CD8-positive, alpha-beta memory T cell (primary cell): Measurements from ENCODE around the gene PDCD10. TPM values are rescaled to one million over a fixed set of nuclear protein-coding genes. Genes with fewer than 3 reads are reported as not detected.

Experiments used
- CTCF ChIA-PET: fragments of 350-600 bp; sonication (Branson Sonifier 250); formaldehyde crosslinking; loops from one replicate; lab custom pipeline; 2021; ENCODE audit warnings: antibody characterized with exemption; lab: Charles Lee
- POLR2A ChIA-PET: fragments of 350-600 bp; sonication (Branson Sonifier 250); formaldehyde crosslinking; loops from one replicate; lab custom pipeline; 2021; ENCODE audit warnings: antibody characterized with exemption; lab: Charles Lee
- DNase-seq, 5 donors: peaks; one replicate each; pipeline versions ENCODE4 v3.0.0 to v3.0.0-alpha.2; 2020 to 2022; ENCODE audit warnings: mixed read lengths in 1 of 5
- H3K27ac ChIP-seq: one replicate; pipeline ENCODE4 v1.7.0; 2013; ENCODE audit warnings: low read depth, mild to moderate bottlenecking, low read length, moderate library complexity
- H3K27me3 ChIP-seq: 2 replicates; pipeline ENCODE4 v1.7.0; 2013; ENCODE audit warnings: low read length, mild to moderate bottlenecking; ENCODE audit not compliant: insufficient read depth, poor library complexity, severe bottlenecking
- H3K36me3 ChIP-seq: 2 replicates; pipeline ENCODE4 v1.7.0; 2013; ENCODE audit warnings: mild to moderate bottlenecking, low read length, moderate library complexity; ENCODE audit not compliant: insufficient read depth
- H3K4me1 ChIP-seq: 2 replicates; pipeline ENCODE4 v1.7.0; 2013; ENCODE audit warnings: mild to moderate bottlenecking, low read length, moderate library complexity; ENCODE audit not compliant: insufficient read depth
- H3K4me3 ChIP-seq: 2 replicates; pipeline ENCODE4 v1.7.0; 2013; ENCODE audit warnings: mild to moderate bottlenecking, low read length
- H3K9me3 ChIP-seq: 2 replicates; pipeline ENCODE4 v1.7.0; 2013; ENCODE audit warnings: mild to moderate bottlenecking, low read length
- H3K27ac Mint-ChIP-seq, 8 donors: one replicate each; pipeline ENCODE4 v1.8.0; 2020 to 2021; ENCODE audit warnings: mixed read lengths in 8 of 8, mild to moderate bottlenecking in 6 of 8, inconsistent platforms in 3 of 8, moderate library complexity in 3 of 8
- H3K27me3 Mint-ChIP-seq, 2 donors: one replicate each; pipeline ENCODE4 v1.8.0; 2020 to 2021; ENCODE audit warnings: mixed read lengths in 2 of 2, mild to moderate bottlenecking in 1 of 2, moderate library complexity in 1 of 2
- H3K36me3 Mint-ChIP-seq, 3 donors: one replicate each; pipeline ENCODE4 v1.8.0; 2020 to 2021; ENCODE audit warnings: mixed read lengths in 3 of 3, inconsistent platforms in 1 of 3, mild to moderate bottlenecking in 1 of 3
- H3K4me1 Mint-ChIP-seq, 3 donors: one replicate each; pipeline ENCODE4 v1.8.0; 2020 to 2021; ENCODE audit warnings: mixed read lengths in 3 of 3, inconsistent platforms in 1 of 3, mild to moderate bottlenecking in 1 of 3
- H3K4me3 Mint-ChIP-seq, 7 donors: one replicate each; pipeline ENCODE4 v1.8.0; 2020 to 2021; ENCODE audit warnings: mixed read lengths in 7 of 7, mild to moderate bottlenecking in 6 of 7, moderate library complexity in 4 of 7, inconsistent platforms in 2 of 7
- H3K9me3 Mint-ChIP-seq, 5 donors: one replicate each; pipeline ENCODE4 v1.8.0; 2020 to 2022; ENCODE audit warnings: mixed read lengths in 5 of 5, mild to moderate bottlenecking in 3 of 5, moderate library complexity in 2 of 5, inconsistent platforms in 1 of 5
- polyA plus RNA-seq: library from polyadenylated mRNA; unstranded; fragments of 300-500 nt; fragmentation: Illumina TruSeq; gene quantifications from one replicate; pipeline ENCODE4 v1.2.3, GENCODE V29; 2021
- total RNA-seq, 2 experiments: library from RNA; stranded (reverse); gene quantifications; one replicate each; pipeline ENCODE4 v1.2.3, GENCODE V29; 2021

Gene PDCD10
- total and polyA plus RNA-seq, 3 experiments from 2014 or later: 78.7 to 95.1 (median 81.3) TPM

DNA sequence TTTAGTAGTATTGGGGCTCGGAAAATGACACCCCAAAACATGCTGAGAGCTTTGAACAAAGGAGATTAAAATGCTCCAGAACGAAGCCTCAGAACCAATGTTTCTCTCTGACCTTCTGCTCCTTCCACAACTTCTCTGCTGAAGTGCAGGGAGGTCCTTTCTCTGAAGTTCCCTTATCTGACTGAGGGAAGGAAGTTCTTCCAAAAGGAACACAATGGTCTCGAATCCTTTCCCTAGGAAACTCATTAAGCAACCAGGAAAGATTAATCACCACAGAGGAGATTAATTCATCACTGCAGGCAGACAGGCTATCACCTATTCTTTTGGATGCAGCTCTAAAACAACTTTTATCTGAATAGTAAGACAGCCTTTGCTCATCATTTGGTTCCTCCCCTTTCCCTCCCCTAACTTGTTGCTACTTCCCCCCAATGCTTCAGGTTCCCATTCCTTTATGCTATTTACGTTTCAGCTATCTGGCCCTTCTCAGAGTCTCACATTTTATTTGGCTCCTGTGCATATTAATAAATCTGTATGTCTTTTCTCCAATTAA lies 62.7 kb downstream of the PDCD10 start:
- CTCF ChIA-PET: no interaction called here
- H3K27ac ChIP-seq: no peak overlapping the region
- Mint-ChIP-seq H3K27ac (peak overlapping the region in 1 of 8 donors; percentile 32), H3K27me3 (peaks cover 0 to 1% of the 10 kb centered on the region in 2 donors), H3K36me3 (peaks cover 32 to 53% (median 41%) of the 10 kb centered on the region in 3 donors), H3K4me1 (no peaks in the 10 kb centered on the region), H3K4me3 (no peak overlapping the region), H3K9me3 (peaks cover 19 to 22% (median 20%) of the 10 kb centered on the region in 5 donors)
- H3K27me3 ChIP-seq: no peaks in the 10 kb centered on the region
- no peaks in the 10 kb centered on the region for H3K9me3 ChIP-seq
- peaks cover 19% of the 10 kb centered on the region for H3K36me3 ChIP-seq
- H3K4me1 ChIP-seq: no peaks in the 10 kb centered on the region
- POLR2A ChIA-PET: no interaction called here
- no peak overlapping the region for H3K4me3 ChIP-seq
- DNase-seq: no peak

DNA sequence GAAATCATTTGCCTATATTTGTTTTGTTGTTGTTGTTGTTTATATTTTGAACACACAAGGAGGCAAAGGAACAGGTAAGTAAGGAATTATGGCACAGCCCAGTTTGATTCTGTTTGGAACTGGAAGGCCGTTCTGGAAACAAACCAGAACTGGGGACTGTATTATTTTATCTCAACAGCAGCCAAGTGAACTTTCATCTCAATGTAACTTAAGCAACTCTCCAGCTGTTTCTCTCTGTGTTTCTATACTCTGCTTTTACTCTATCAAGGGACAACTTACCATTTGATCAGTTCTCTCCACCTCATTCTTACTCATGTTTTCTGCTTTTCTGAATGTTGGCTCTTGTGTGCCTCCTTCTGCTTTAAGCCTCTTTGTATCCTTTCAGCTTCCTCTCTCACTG lies 65.0 kb downstream of the PDCD10 start:
- Histone ChIP-seq H3K9me3 (no peaks in the 10 kb centered on the region), H3K36me3 (peaks cover 5% of the 10 kb centered on the region), H3K27ac (no peak overlapping the region), H3K27me3 (no peaks in the 10 kb centered on the region), H3K4me1 (no peaks in the 10 kb centered on the region), H3K4me3 (no peak overlapping the region)
- Mint-ChIP-seq H3K36me3 (peaks cover 13 to 30% (median 19%) of the 10 kb centered on the region in 3 donors), H3K9me3 (peaks cover 0 to 5% (median under 1%) of the 10 kb centered on the region in 5 donors), H3K27me3 (peaks cover 0 to 1% of the 10 kb centered on the region in 2 donors), H3K4me1 (no peaks in the 10 kb centered on the region), H3K4me3 (no peak overlapping the region), H3K27ac (no peak overlapping the region)
- POLR2A ChIA-PET: no interaction called here
- CTCF ChIA-PET: interaction anchor here (1.5 kb wide), 1 partner anchor 15 kb away, joined by 4 read pairs; no protein-coding TSS in a partner anchor
- DNase-seq: no peak

DNA sequence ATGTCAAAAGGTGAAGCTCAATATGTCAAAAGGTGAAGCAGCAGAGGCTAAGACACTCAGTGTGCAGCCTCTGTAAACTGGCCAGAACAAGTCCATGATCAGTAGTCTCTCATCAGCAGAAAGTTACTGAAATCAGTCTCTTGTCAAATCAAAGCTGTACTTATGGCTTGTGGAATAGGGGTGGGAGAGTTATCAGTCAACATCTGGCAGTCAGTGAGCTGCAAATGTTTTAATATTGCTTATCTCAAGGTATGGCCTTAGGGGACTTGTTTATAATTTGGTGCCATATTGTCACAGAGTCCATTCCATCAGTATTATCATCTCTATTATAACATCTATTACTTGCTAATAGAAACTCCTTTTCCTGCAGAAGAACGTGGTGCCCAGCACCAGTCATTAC lies 66.0 kb downstream of the PDCD10 start:
- no peak for DNase-seq
- Histone ChIP-seq H3K4me1 (no peaks in the 10 kb centered on the region), H3K27ac (no peak overlapping the region), H3K36me3 (no peaks in the 10 kb centered on the region), H3K9me3 (no peaks in the 10 kb centered on the region), H3K4me3 (no peak overlapping the region), H3K27me3 (no peaks in the 10 kb centered on the region)
- Mint-ChIP-seq H3K4me3 (no peak overlapping the region), H3K9me3 (peaks cover 0 to 4% (median 0%) of the 10 kb centered on the region in 5 donors), H3K36me3 (peaks cover 6 to 20% (median 8%) of the 10 kb centered on the region in 3 donors), H3K27me3 (peaks cover 0 to 1% of the 10 kb centered on the region in 2 donors), H3K4me1 (no peaks in the 10 kb centered on the region), H3K27ac (no peak overlapping the region)
- ChIA-PET CTCF (interaction anchor here (1.5 kb wide), 1 partner anchor 16 kb away, joined by 4 read pairs; no protein-coding TSS in a partner anchor), POLR2A (no interaction called here)

DNA sequence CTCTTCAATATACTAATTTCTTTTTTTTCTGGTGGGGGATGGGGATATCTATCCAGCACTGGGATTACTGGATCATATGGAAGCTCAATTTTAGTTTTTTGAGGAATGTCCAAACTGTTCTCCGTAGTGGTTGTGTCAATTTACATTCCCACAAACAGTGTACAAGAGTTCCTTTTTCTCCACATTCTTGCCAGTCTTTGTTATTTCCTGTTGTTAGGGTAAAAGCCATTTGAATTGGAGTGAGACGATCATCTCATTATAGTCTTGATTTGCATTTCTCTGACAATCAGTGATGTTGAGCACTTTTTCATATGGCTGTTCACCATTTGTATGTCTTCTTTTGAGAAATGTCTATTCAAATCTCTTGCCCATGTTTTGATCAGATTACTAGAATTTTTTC lies 68.1 kb downstream of the PDCD10 start:
- H3K4me1 ChIP-seq: no peaks in the 10 kb centered on the region
- H3K9me3 ChIP-seq: no peaks in the 10 kb centered on the region
- H3K27me3 ChIP-seq: no peaks in the 10 kb centered on the region
- H3K36me3 Mint-ChIP-seq: peaks cover 0 to 3% (median 2%) of the 10 kb centered on the region in 3 donors
- H3K36me3 ChIP-seq: no peaks in the 10 kb centered on the region
- peak overlapping the region in 1 of 8 donors; percentile 14 for H3K27ac Mint-ChIP-seq
- H3K27ac ChIP-seq: no peak overlapping the region
- no peak overlapping the region for H3K4me3 Mint-ChIP-seq
- no peak overlapping the region for H3K4me3 ChIP-seq
- peaks cover 0 to 1% of the 10 kb centered on the region in 2 donors for H3K27me3 Mint-ChIP-seq
- ChIA-PET CTCF (no interaction called here), POLR2A (no interaction called here)
- no peak for DNase-seq
- peaks cover 0 to 6% (median 0%) of the 10 kb centered on the region in 5 donors for H3K9me3 Mint-ChIP-seq
- H3K4me1 Mint-ChIP-seq: no peaks in the 10 kb centered on the region

DNA sequence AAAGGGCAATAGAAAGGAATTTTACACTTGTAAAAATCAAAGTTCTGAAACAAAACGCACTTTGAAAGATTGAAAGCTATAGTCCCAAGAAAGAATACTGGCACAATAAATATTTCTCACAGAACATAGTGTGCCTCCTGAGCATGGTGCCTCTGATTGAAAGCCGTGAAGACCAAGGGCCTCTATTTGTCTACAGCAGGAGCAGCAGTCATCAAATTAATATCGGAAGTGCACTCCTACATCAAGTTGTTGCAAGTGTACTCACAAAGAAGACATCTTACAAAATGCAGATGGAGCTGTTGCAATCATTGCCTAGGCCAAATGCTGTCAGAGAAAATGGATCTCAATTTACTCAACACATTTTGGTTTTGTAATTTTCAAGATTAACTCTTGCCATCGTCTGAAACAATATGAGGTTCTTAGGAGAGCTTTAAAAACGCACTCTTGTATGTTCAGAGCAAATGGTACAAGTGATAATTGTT lies 71.7 kb downstream of the PDCD10 start:
- H3K4me1 Mint-ChIP-seq: no peaks in the 10 kb centered on the region
- no peak for DNase-seq
- Histone ChIP-seq H3K36me3 (no peaks in the 10 kb centered on the region), H3K27ac (no peak overlapping the region), H3K4me3 (no peak overlapping the region), H3K4me1 (no peaks in the 10 kb centered on the region), H3K9me3 (no peaks in the 10 kb centered on the region), H3K27me3 (no peaks in the 10 kb centered on the region)
- peaks cover 0 to 6% (median 0%) of the 10 kb centered on the region in 5 donors for H3K9me3 Mint-ChIP-seq
- CTCF ChIA-PET: no interaction called here
- H3K27ac Mint-ChIP-seq: no peak overlapping the region
- no peak overlapping the region for H3K4me3 Mint-ChIP-seq
- POLR2A ChIA-PET: no interaction called here
- peaks cover 0 to 5% (median 0%) of the 10 kb centered on the region in 3 donors for H3K36me3 Mint-ChIP-seq
- H3K27me3 Mint-ChIP-seq: peaks cover 6 to 10% of the 10 kb centered on the region in 2 donors

DNA sequence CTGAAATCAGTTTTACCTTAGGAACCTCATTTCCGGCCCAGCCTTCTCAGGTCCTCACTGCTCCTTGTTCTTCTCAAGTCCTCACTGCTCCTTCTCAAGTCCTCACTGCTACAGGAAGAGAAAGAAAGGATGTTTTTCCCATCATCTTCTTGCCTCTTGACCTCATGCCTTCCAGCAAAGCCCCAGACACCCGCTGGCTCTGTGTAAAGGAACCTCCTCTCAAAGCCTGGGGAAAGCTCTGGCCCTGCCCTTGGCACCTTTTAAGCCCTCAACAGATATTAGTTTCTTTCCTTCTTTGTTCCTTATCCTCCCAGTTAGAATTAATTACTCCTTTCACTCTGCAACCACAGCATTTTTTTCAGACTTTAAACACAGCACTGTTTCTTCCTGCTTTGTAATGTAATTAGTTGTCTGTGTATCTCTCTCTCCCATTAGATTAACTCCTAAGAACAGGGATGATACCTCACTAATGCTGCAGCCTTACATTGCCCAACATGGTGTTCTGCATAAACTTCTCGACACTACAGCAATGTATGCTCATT lies 76.9 kb downstream of the PDCD10 start:
- no peak overlapping the region for H3K27ac ChIP-seq
- no peaks in the 10 kb centered on the region for H3K4me1 ChIP-seq
- H3K4me1 Mint-ChIP-seq: no peaks in the 10 kb centered on the region
- DNase-seq: no peak
- no peaks in the 10 kb centered on the region for H3K9me3 Mint-ChIP-seq
- ChIA-PET CTCF (no interaction called here), POLR2A (no interaction called here)
- no peaks in the 10 kb centered on the region for H3K9me3 ChIP-seq
- no peak overlapping the region for H3K4me3 Mint-ChIP-seq
- H3K36me3 Mint-ChIP-seq: peaks cover 0 to 5% (median 2%) of the 10 kb centered on the region in 3 donors
- peak overlapping the region in 1 of 8 donors; percentile 3 for H3K27ac Mint-ChIP-seq
- peaks cover 9 to 18% of the 10 kb centered on the region in 2 donors for H3K27me3 Mint-ChIP-seq
- no peaks in the 10 kb centered on the region for H3K27me3 ChIP-seq
- H3K36me3 ChIP-seq: no peaks in the 10 kb centered on the region
- no peak overlapping the region for H3K4me3 ChIP-seq

DNA sequence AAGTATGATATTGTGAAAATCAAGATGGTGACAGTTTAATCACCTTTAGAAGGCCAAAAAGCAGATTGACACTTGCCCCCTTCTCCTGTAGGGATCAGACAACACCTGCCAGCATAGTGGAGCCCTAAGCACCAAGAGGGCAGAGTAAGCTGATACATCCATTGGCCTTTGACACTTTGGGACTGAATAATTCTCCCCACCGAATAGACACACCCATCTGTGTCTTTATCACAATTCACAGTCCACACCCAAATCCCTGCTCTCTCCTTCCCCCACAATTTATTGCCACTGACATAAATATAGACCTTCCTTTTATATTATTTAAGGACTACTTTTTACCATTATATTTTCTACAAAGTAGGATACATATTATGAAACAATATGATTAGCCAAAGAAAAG lies 77.9 kb downstream of the PDCD10 start:
- CTCF ChIA-PET: no interaction called here

DNA sequence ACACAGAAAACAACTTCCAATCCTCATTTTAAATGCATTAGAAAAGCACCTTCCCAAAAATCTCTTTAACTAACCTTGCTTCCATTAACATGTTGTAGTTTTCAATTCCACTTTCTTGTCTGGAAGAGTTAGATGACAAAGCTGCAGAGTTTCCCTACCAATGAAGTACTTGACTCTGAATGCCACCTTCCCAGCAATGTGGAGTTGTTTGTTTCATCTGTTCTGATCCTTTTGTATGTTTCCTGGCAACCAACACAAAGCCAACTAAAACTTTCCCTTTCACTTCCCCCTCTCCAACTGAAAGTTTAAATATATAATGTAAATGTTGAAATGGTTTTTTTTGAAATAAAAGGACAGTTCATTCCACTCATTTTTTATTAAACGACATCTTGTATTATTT lies 80.9 kb downstream of the PDCD10 start, which contains the start of gene WDR49:
TSS of gene WDR49 (minus strand) at position 183 of the 400 bp plus-strand sequence. CDS start 517 bp downstream, outside the sequence.
- peaks cover 6 to 14% (median 7%) of the 10 kb centered on the region in 3 donors for H3K4me1 Mint-ChIP-seq
- no peak within 1 kb of the TSS for H3K4me3 ChIP-seq
- no peak within 1 kb of the TSS for H3K4me3 Mint-ChIP-seq
- no peaks in the 10 kb centered on the region for H3K4me1 ChIP-seq
- H3K9me3 ChIP-seq: no peaks in the 10 kb centered on the region
- no peaks in the 10 kb centered on the region for H3K27me3 ChIP-seq
- H3K36me3 ChIP-seq: no peaks in the 10 kb centered on the region
- H3K27me3 Mint-ChIP-seq: peaks cover 5 to 12% of the 10 kb centered on the region in 2 donors
- CTCF ChIA-PET: no interaction called here
- peak within 1 kb of the TSS in 1 of 8 donors; percentile 32 for H3K27ac Mint-ChIP-seq
- H3K36me3 Mint-ChIP-seq: peaks cover 0 to 2% (median 0%) of the 10 kb centered on the region in 3 donors
- H3K9me3 Mint-ChIP-seq: no peaks in the 10 kb centered on the region
- no peak for DNase-seq
- no peak within 1 kb of the TSS for H3K27ac ChIP-seq
- POLR2A ChIA-PET: no interaction called here

More for the DNA sequence above, 77.9 kb downstream of the PDCD10 start:
- Histone ChIP-seq H3K4me1 (no peaks in the 10 kb centered on the region), H3K27ac (no peak overlapping the region), H3K36me3 (no peaks in the 10 kb centered on the region), H3K4me3 (no peak overlapping the region), H3K9me3 (no peaks in the 10 kb centered on the region), H3K27me3 (no peaks in the 10 kb centered on the region)
- Mint-ChIP-seq H3K27me3 (peaks cover 9 to 18% of the 10 kb centered on the region in 2 donors), H3K4me1 (no peaks in the 10 kb centered on the region), H3K36me3 (peaks cover 0 to 5% (median 2%) of the 10 kb centered on the region in 3 donors), H3K9me3 (no peaks in the 10 kb centered on the region), H3K4me3 (no peak overlapping the region), H3K27ac (no peak overlapping the region)
- POLR2A ChIA-PET: no interaction called here
- no peak for DNase-seq
